H4 (cell line): ENCODE measurements around the gene TAC1. TPM values are rescaled to one million over a fixed set of nuclear protein-coding genes. Genes with fewer than 3 reads are reported as not detected.

Experiments used
- total RNA-seq: library from RNA; depleted of rRNA; stranded (reverse); fragments of >200 nt; shearing (Covaris generic); gene quantifications from 2 replicates; pipeline ENCODE4 v1.2.3, GENCODE V29; 2014; rRNA removed

The TAC1 gene
- total RNA-seq, 1 experiment from 2014 or later: 11.1 TPM

Other genes with a start within 250 kb of the TAC1 start
- gene ASNS, start 140.3 kb downstream of the TAC1 start, total RNA-seq: 225 and 335 TPM in 2 replicates